ENCODE data around the gene MED13L.

- TF ChIP-seq KDM1A (IDR thresholded peaks at IDR 0.05; ENCODE audit: borderline replicate concordance, low read length) (no peak), CTCF (IDR thresholded peaks at IDR 0.05; ENCODE audit: control extremely low read depth in 1 of 3, insufficient read depth in 1 of 3, low read depth in 1 of 3, low read length in 3 of 3) (no peak), POLR2AphosphoS5 (IDR thresholded peaks at IDR 0.05; ENCODE audit: low read depth, low read length) (no peak), RAD21 (IDR thresholded peaks at IDR 0.05 in 1 of 2, conservative IDR thresholded peaks at IDR 0.05 in 1 of 2; ENCODE audit: low read depth in 2 of 2, low read length in 2 of 2) (no peak), MAX (IDR thresholded peaks at IDR 0.05) (no peak), ASH2L (IDR thresholded peaks at IDR 0.05; ENCODE audit: low read length) (no peak), TEAD4 (IDR thresholded peaks at IDR 0.05; ENCODE audit: low read depth, low read length) (no peak), CHD2 (IDR thresholded peaks at IDR 0.05; ENCODE audit: low read length) (no peak), POLR2A (IDR thresholded peaks at IDR 0.05; ENCODE audit: control extremely low read depth in 1 of 2, low read depth in 2 of 2, low read length in 2 of 2) (no peak)
These were observed 39.3 kb downstream of the MED13L start for GRCh38 chr12:116238149-116238548.
